GM18519 (cell line): ENCODE measurements around the gene CPD.

ENCODE experiments used
- ATAC-seq: cut with Tn5 transposase; IDR thresholded peaks from one replicate; pipeline ENCODE4 v1.9.1; 2021; ENCODE audit warnings: mild to moderate bottlenecking, moderate library complexity; ENCODE audit not compliant: unreplicated experiment, low FRiP score

CPD gene

GRCh38 chr17:30483159-30483558 lies 104.4 kb downstream of the CPD start:
- no peak for ATAC-seq

- no peak for ATAC-seq
Observed at GRCh38 chr17:30493780-30494179, 115.1 kb downstream of the CPD start.

- no peak for ATAC-seq
Observed at GRCh38 chr17:30495586-30495985, 116.9 kb downstream of the CPD start.

DNA sequence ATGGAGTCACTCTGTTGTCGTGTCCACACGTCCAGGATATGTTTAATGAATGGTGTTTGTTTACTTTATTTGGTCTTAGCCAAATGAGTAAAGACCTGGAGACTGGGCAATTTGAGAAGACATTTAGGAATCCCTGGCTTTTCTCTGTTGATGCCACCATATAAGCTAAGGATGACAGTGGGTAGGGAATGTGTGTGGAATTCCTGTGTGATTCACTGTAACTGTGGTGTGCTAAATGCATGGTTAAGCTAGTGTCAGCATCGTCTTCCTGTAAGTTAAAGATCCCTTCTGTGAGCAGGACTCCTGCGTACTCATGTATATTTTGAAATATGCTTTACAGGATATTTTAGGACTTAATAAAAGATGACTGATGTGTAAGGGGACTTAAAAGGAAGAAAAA lies 124.8 kb downstream of the CPD start:
- ATAC-seq: no peak

GRCh38 chr17:30505868-30506417 lies 127.2 kb downstream of the CPD start:
- no peak for ATAC-seq

DNA sequence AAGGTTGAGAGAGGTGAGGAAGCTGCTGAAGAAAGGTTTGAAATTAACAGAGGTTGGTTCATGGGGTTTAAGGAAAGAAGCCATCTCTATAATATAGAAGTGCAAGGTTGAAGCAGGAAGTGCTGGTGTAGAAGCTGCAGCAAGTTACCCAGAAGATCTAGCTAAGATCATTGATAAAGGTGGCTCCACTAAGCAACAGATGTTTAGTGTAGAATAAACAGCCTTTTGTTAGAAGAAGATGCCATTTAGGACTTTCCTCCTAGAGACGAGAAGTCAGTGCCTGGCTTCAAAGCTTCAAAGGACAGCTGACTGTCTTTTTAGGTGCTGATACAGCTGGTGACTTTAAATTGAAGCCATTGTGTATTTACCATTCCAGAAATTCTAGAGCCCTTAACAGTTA lies 127.8 kb downstream of the CPD start:
- no peak for ATAC-seq

DNA sequence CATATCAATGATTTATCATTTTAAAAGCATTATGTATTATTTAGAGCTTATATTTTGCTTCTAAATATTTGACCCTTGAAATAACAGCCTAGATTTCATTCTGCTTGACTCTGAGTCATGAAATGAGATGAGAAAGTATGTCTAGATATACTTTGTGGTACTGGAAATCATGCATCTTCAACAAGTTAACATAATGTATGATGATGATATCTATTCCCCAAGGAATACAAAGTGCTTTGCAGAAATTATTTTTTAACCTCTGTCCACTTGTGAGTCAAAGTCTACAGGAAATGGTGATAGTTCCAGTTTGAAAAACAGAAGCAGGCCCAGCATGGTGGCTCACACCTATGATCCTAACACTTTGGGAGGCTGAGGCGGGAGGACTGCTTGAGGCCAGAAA lies 134.6 kb downstream of the CPD start:
- ATAC-seq: no peak

DNA sequence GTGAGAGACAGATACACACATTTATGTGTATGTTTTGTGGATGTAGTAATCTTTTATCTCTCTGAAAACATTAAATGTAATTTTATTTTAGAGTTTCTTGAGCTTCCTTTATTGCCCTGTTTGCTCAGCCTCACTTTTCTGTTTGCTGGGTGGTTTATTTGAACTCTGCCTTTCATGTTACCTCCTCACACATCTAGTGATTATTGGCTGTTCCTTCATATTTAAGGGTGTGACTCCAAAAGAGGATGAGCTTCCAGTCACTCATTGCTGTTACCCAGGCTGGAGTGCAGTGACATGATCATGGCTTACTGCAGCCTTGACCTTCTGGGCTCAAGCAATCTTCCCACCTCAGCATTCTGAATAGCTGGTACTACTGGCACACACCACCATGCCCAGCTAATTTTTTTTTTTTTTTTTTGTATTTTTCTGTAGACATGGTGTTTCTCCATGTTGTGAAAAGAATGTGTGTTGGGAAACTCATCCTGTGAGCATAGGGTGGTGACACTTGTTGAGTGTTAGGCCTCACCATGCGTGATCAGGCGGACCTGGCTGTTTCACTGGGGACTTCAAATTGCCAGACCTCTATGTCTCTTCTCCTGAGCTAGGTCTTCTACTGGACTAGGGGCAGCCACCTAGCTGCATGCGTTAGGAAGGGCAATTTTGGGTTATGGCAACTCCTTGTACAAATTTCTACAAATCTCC lies 136.3 kb downstream of the CPD start:
- no peak for ATAC-seq

- ATAC-seq: no peak
Observed at GRCh38 chr17:30517786-30518185, 139.1 kb downstream of the CPD start.

DNA sequence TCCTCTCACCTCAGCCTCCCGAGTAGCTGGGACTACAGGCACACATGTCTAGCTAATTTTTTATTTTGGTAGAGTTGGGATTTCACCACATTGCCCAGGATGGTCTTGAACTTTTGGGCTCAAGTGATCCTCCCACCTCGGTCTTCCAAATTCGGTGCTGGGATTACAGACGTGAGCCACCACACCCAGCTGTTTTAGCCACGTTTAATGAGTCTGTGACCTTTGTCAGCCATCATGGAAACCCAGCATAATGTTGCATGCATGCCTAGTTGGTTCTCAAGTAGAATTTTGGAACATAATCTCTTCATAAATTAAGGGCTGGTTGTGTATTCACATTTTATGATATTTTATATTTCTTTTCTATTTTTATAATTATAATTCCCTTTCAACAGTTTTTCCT lies 140.4 kb downstream of the CPD start:
- ATAC-seq: no peak
